Measurements from ENCODE around the gene FAM118A. TPM values are rescaled to one million over a fixed set of nuclear protein-coding genes. Genes with fewer than 3 reads are reported as not detected.

Gene FAM118A
- total and polyA plus RNA-seq, 2 of the 8 experiments (the other 6 are each of a cell fraction or from before 2014, with no cell fraction given): 8.5 to 18.6 TPM

DNA sequence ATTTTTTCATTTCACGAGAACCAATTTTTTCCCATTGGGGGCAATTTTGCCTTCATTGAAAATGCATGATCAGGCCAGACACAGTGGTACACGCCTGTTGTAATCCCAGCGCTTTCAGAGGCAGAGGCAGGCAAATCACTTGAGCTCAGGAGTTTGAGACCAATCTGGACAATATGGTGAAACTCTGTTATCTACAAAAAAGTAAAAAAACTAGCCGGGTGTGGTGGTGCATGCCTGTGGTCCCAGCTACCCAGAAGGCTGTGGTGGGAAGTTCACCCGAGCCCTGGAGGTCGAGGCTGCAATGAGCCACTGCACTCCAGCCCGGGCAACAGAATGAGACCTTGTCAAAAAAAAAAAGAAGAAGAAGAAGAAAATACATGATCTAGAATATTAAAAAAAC is 44.2 kb upstream of the FAM118A start:
- CTCF ChIA-PET (ENCODE audit: partially characterized antibody): interaction anchor here (0.7 to 2.1 kb wide), 4 partner anchors 10 to 89 kb away, joined by 3 to 6 read pairs (median 5); no protein-coding TSS in a partner anchor

More for the DNA sequence above, 44.2 kb upstream of the FAM118A start:
- H3K18ac ChIP-seq (ENCODE audit: extremely low read depth, low read length): no peak overlapping the region
- H2AK5ac ChIP-seq (ENCODE audit: low read depth, low read length): no peak overlapping the region
- FAIRE-seq (no peak), DNase-seq (ENCODE audit: low read depth in 1 of 2, low spot score in 2 of 2) (no peak)
- H2BK20ac ChIP-seq (ENCODE audit: low read length): no peak overlapping the region
- H3K4ac ChIP-seq (replicated peaks; ENCODE audit: insufficient read length, low read depth, low read length): no peak overlapping the region
- H3K23me2 ChIP-seq (ENCODE audit: low read depth, low read length): peaks cover 9% of the 10 kb centered on the region; the same call in 1 of the 2 replicates
- no peak overlapping the region for H2AFZ ChIP-seq (ENCODE audit: low read length)
- H3K79me2 ChIP-seq (ENCODE audit: control insufficient read depth in 1 of 2, insufficient read depth in 2 of 2, low read length in 2 of 2): no peaks in the 10 kb centered on the region
- no peaks in the 10 kb centered on the region for H3K79me1 ChIP-seq (ENCODE audit: low read depth, low read length)
- TF ChIP-seq EZH2 (IDR thresholded peaks at IDR 0.05; ENCODE audit: low read depth, low read length, severe bottlenecking): no peak
- no peak for TF ChIP-seq SUZ12 (IDR thresholded peaks at IDR 0.05; ENCODE audit: low read length)
- TF ChIP-seq NANOG (IDR thresholded peaks at IDR 0.05; ENCODE audit: insufficient read depth, low read depth, low read length, poor library complexity, severe bottlenecking): no peak
- no peak for TF ChIP-seq KDM5A (IDR thresholded peaks at IDR 0.05; ENCODE audit: low read length)
- TF ChIP-seq SIN3A (conservative IDR thresholded peaks at IDR 0.05 in 1 of 2, IDR thresholded peaks at IDR 0.05 in 1 of 2; ENCODE audit: low read depth in 1 of 2, low read length in 2 of 2): no peak
- TF ChIP-seq HDAC2 (IDR thresholded peaks at IDR 0.05; ENCODE audit: borderline replicate concordance in 1 of 2, low read depth in 2 of 2, low read length in 2 of 2): no peak
- no peak for TF ChIP-seq GABPA (IDR thresholded peaks at IDR 0.05; ENCODE audit: borderline replicate concordance, insufficient read depth, low read length)
- POLR2A ChIA-PET (ENCODE audit: partially characterized antibody): no interaction called here
- H3K14ac ChIP-seq (ENCODE audit: insufficient read length): no peak overlapping the region
- no peak overlapping the region for H2BK15ac ChIP-seq (ENCODE audit: low read length)
- H2BK120ac ChIP-seq (replicated peaks; ENCODE audit: low read depth, low read length): peak overlapping the region; percentile 43
- H3K4me1 ChIP-seq (replicated peaks in 1 of 4; ENCODE audit: control insufficient read depth in 3 of 4, insufficient read depth in 4 of 4, low read length in 3 of 4): peaks cover 5 to 10% (median 8%) of the 10 kb centered on the region in 4 experiments; a peak in 6 of 7 replicates
- no peak overlapping the region for H4K91ac ChIP-seq (replicated peaks; ENCODE audit: insufficient read length, low read length)
- H3K9me3 ChIP-seq (ENCODE audit: insufficient read depth in 2 of 2, low read depth in 1 of 2, low read length in 1 of 2): no peaks in the 10 kb centered on the region
- H3K9ac ChIP-seq (replicated peaks in 1 of 4; ENCODE audit: extremely low read depth in 1 of 4, low read depth in 3 of 4, low read length in 3 of 4): no peak overlapping the region
- no peak overlapping the region for H3K4me2 ChIP-seq (ENCODE audit: insufficient read depth in 1 of 2, low read depth in 2 of 2, low read length in 2 of 2)
- no peaks in the 10 kb centered on the region for H4K20me1 ChIP-seq (replicated peaks in 1 of 2; ENCODE audit: control insufficient read depth in 1 of 2, insufficient read depth in 2 of 2, low read length in 2 of 2)
- H2BK12ac ChIP-seq (ENCODE audit: low read depth, low read length): no peak overlapping the region
- H3K56ac ChIP-seq (replicated peaks; ENCODE audit: insufficient read length, low read depth, low read length): no peak overlapping the region
- WGBS, 2 experiments (ENCODE audit: extremely low coverage in 1 of 2, insufficient coverage in 1 of 2, insufficient read length in 1 of 2, insufficient replicate concordance in 2 of 2, low coverage in 1 of 2, low lambda C conversion rate in 2 of 2, missing lambda C conversion rate in 1 of 2): 75% methylated on average over 7 of the region's 7 CpGs; no CpG with 5 or more reads in 1 of the 2 experiments
- H3K4me3 ChIP-seq (ENCODE audit: extremely low read depth in 1 of 4, insufficient read depth in 2 of 4, low read depth in 3 of 4, low read length in 4 of 4): no peak overlapping the region
- H2BK5ac ChIP-seq (ENCODE audit: low read depth, low read length): no peak overlapping the region
- H3K23ac ChIP-seq (ENCODE audit: insufficient read length): no peak overlapping the region
- H3K27ac ChIP-seq (ENCODE audit: low read depth, low read length): no peak overlapping the region
- H4K5ac ChIP-seq (ENCODE audit: insufficient read length, low read depth, low read length): no peak overlapping the region
- H3K36me3 ChIP-seq (ENCODE audit: control insufficient read depth in 2 of 4, insufficient read depth in 4 of 4, low read length in 3 of 4): no peaks in the 10 kb centered on the region
- peaks cover 0 to 22% (median 14%) of the 10 kb centered on the region in 4 experiments; a peak in 5 of 7 replicates for H3K27me3 ChIP-seq (replicated peaks in 1 of 4; ENCODE audit: control insufficient read depth in 3 of 4, extremely low read depth in 1 of 4, insufficient read depth in 3 of 4, low read length in 3 of 4)
- no peak overlapping the region for H4K8ac ChIP-seq (ENCODE audit: extremely low read depth, insufficient read depth, low read length)
